GM19324 (cell line): ENCODE data around the gene DEAF1.
"Not testable (repeated sequence)": the region's sequence is repeated elsewhere in the genome, so short reads cannot be mapped to it uniquely, and the experiment has no call there.

Source experiments
- ATAC-seq: cut with Tn5 transposase; IDR thresholded peaks from one replicate; pipeline ENCODE4 v1.9.1; 2021; ENCODE audit warnings: mild to moderate bottlenecking, moderate library complexity; ENCODE audit not compliant: unreplicated experiment, low FRiP score

The DEAF1 gene

GRCh38 chr11:687751-688150 is 7.3 kb downstream of the DEAF1 start:
- ATAC-seq = no peak

DNA sequence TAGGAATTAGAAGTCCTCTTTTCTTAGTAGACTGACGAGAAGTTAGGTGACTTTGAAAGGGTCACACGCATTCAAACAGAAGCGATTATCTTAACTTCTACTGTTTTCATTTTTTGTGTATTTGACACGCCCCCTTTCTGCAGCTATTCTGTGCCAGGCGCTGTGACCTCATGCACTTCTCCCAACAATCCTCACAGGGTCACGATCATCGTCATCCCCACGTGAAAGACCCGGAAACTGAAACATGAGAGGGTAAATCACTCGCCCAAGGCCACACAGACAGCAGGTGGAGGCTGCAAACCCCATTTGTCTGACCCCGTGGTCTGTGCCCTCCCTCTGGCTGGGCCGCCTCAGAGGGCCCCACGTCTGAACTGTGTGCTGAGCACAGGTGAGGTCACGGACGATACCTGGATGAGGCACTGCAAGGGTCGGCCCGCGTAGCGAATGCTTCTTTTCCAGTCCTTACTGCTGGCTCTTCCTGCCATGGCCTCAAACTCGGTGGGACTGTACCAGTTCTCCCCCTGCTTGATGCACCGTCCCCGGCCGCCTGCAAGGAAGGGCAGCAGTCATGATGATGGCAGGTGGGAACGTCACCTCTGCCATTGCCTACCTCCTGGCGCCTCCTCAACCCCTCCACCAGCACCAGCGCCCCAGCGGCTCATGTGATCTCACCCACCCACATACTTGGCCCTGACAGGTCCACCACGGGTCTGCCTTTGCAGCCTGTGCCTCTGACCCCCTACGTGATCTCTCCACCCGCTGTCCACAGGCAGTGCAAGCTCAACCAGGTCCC is 8.4 kb downstream of the DEAF1 start:
- no peak for ATAC-seq

DNA sequence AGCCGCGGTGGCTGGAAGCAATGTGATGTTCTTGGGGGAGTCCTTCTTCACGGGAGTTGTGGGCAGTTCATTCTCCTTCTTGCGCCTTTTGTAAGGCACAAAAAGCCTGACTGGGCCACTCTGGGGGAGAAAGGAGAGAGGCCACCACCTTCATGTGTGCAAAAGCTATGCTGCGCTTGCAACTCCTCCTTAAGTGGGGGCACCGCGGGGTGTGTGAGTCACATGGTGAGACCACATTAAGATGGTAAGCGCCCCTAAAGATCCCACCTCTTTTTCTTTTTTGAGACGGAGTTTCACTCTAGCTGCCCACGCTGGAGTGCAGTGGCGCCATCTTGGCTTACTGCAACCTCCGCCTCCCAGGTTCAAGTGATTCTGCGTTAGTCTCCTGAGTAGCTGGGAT is 14.1 kb downstream of the DEAF1 start:
- ATAC-seq = no peak

DNA sequence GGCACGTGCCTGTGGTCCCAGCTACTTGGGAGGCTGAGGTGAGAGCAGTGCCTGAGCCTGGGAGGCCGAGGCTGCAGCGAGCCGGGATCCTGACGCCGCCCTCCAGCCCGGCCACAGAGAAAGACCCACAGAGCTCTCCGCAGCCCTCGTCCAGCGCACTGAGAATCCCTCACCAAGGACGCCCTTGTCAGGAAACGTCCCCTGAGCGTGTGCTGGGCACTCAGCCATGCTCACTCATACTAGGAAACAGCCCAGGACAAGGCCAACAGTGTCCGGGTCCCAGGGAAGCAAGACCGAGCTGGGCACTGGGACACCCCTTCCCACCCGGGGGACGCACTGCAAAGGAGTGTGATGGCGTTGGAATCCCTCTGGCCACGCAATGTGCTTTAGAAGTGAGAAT is 14.5 kb downstream of the DEAF1 start:
- no peak for ATAC-seq

GRCh38 chr11:679271-680207 is 15.5 kb downstream of the DEAF1 start:
- no peak for ATAC-seq

GRCh38 chr11:678297-678696 is 16.7 kb downstream of the DEAF1 start:
- ATAC-seq = no peak

- no peak for ATAC-seq
Observed at GRCh38 chr11:674406-674805, 20.6 kb downstream of the DEAF1 start.

DNA sequence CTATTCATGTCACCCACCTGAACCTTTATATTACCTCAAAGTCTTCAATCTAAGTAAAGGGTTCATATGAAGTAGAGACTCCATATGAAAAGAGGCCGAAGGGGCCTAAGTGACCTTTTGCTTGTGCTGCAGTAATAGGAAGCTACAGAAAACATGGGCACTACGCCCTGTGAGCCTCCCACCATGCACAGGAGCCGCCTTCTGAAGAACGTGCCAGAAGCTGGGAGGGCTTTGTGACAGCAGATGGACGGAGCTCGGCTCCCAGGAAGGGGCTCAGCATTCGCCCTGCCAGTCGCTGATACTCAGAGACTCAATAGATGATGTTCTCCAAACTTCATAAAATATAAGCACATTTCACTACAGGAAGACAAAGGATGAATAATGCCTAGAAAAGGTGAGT is 21.2 kb downstream of the DEAF1 start:
- no peak for ATAC-seq

DNA sequence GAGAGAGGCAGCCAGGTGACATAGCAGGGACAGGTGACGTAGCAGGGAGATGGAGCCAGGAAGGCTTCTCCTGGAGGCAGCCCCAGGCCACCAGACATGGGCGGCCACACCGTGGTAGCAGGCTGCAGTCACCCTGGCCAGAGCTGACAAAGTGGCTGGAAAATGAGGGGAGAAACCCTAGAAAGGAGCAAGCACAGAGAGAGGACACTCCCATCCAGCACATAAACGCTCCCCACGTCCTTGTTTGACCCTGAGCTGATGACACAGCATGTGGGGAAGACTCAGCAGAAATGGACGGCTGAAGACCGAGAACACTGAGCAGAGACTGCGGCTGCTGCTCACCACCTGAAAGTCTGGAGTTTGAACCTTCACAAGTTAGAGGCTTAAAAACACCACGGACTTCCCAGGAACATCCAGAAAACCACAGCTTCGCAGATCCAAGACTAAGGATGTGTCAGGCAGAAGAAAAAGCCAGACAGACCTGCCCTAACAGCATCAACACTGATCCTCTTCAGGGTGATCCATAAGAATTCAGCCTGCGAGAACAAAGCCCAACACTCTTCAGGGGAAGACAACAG is 29.2 kb downstream of the DEAF1 start:
- ATAC-seq = no peak

DNA sequence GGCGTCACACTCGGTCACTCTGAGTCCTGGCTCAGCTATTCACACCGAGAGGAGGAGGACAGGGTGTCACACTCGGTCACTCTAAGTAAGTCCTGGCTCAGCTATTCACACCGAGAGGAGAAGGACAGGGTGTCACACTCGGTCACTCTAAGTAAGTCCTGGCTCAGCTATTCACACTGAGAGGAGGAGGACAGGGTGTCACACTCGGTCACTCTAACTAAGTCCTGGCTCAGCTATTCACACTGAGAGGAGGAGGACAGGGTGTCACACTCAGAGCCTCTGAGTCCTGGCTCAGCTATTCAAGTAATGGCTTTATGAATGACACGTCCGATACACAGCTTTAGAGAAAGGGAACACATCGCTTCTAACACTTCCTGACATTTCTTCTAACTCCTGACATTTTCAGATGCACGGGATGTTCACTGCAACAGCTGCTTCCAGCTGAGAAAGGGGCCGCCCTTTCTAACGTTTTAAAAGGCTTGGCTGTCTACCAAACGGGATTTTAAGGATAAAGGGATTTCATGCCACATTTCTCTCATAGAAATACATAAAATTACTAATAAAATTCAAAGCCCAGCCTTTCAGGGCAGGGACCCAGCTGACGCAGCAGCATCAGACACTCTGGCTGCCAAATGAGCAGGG is 29.8 kb downstream of the DEAF1 start:
- no peak for ATAC-seq

DNA sequence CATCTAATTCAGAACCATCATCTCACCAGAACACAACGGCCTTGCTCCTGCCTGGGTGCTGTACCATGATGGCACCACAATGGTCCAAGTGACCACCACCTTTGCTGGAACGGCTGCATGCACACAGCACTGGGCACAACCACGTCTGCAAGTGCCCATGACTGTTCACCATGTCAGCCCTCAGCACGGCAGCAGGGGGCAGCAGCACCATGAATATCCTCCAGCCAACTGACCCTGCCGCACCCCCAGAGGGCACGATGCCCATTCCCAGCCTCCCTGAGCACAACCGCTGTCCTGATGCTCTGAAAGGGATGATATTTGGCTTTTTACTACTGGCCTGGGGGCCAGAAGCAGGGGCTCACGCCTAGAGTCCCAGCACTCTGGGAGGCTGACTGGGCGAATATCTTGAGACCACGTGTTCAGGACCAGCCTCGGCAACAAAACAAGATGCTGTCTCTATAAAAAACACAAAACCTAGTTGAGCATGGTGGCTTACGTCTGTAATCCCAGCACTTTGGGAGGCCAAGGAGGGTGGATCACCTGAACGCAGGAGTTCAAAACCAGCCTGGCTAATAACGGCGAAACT is 32.2 kb downstream of the DEAF1 start:
- ATAC-seq = no peak

- ATAC-seq = no peak
Observed at GRCh38 chr11:660681-661444, 34.2 kb downstream of the DEAF1 start.

DNA sequence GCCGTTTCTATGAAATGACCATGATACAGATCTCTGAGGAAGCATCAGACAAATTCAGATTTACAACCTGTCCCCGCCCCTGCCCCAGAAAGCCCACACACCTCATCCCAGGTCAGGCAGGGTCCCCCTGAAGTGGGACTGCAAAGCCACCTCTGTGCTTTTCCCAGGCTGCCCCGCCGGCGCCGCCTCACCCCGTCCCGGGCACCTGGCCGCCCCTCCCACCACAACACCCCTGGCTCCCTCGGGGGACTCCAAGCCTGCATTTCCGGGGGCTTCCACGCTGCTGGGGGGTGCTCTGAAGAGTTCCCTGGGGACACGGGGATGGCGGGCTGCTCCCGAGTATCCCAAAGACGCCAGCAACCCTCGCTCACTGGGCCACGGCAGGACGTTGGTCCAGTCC is 34.7 kb downstream of the DEAF1 start:
- ATAC-seq = no peak

GRCh38 chr11:659532-660085 is 35.4 kb downstream of the DEAF1 start:
- no peak for ATAC-seq

DNA sequence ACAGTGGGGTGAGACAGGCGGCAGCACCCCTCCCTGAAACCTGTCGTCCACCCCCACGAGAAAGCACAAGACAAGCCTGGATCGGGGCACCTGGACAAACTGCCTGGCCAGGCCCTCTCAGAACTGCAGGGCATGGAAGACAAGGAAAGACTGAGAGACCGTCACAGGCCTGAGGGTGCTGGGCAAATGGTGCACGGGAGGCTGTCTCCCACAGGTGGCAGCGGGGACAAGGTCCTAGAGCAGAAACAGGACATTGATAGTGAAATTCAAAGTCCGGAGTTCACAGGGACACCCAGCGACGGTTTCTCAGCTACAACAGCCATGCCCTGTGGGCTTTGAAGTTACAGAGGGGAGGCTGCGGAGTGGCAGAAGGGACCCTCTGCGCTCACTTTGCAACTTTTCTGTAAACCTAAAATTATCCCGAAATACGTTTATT is 37.3 kb downstream of the DEAF1 start:
- ATAC-seq = no peak

DNA sequence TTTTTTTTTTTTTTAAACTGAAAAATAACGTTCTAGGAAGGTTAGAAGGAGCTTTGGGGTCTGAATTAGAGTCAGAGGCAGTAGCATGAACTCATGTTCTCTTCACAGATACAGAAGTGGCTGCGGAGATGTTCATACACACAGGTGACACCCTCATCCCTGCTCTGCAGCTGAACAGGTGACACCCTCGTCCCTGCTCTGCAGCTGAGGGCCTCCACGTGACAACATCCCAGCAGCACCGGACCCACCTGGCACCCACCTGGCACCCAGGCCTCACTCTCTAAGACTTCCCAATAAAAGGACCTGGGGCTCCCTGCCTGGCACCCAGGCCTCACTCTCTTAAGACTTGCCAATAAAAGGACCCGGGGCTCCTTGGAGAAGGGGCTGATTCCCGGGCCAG is 38.2 kb downstream of the DEAF1 start:
- ATAC-seq = no peak

GRCh38 chr11:656426-656825 is 38.6 kb downstream of the DEAF1 start:
- no peak for ATAC-seq

DNA sequence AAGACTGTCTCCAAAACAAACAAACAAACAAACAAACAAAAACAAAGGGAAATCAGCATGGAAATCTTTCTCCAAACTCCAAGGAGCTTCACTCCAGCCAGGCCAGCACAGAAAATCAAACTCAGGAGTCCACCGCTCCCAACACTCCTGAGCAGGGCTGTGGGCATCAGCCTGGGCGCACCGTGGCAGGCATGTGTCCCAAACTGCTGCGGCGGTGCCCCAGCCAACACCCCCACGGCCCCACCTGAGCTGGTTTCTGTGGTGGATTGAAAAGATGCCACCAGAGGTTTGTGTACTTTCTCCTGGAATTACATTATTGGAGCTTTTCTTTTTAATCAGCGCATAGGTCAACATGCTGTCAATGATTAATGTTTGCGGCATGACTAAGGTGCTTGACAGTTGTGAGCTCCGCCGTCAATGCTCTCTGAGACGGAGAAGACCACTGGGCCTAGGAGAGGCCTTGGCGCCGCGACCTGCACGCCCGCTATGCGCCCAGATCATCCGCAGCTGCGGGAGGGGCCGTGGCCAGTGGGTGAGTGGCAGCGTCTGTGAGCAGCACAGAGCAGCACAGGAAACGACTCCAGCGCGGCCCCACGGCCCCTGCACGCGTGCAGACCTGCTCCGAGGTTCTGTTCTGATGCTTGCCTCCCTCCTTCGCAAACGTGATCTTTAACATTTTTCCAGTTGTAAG is 39.8 kb downstream of the DEAF1 start:
- ATAC-seq = no peak

- not testable (repeated sequence) for ATAC-seq
Observed at GRCh38 chr11:654444-654843, 40.6 kb downstream of the DEAF1 start.
